HG03558 (cell line): ENCODE measurements around the gene HSD11B1L.
"Not testable (repeated sequence)": the region's sequence is repeated elsewhere in the genome, so short reads cannot be mapped to it uniquely, and the experiment has no call there.

Experiments
- ATAC-seq: cut with Tn5 transposase; IDR thresholded peaks from one replicate; pipeline ENCODE4 v1.9.1; 2021; ENCODE audit warnings: moderate number of reproducible peaks; ENCODE audit not compliant: unreplicated experiment; ENCODE audit errors: extremely low read depth

The HSD11B1L gene

GRCh38 chr19:5719961-5720790 lies 39.3 kb downstream of the HSD11B1L start, which contains the start of the genes CATSPERD and LONP1:
CATSPERD (plus strand) TSS chr19:5720637; CDS start chr19:5720738, 101 bp downstream.
LONP1 (minus strand) TSS chr19:5720146; CDS start chr19:5720132, 14 bp downstream.
- ATAC-seq = peak; percentile 65

GRCh38 chr19:5727453-5728050 lies 46.7 kb downstream of the HSD11B1L start:
- no peak for ATAC-seq

GRCh38 chr19:5733172-5733571 lies 52.3 kb downstream of the HSD11B1L start:
- ATAC-seq = not testable (repeated sequence)
